CD14-positive monocyte (primary cell): ENCODE results near the gene SFXN4. TPM values are rescaled to one million over a fixed set of nuclear protein-coding genes. Genes with fewer than 3 reads are reported as not detected.
A peak's percentile ranks its signal among the peaks of the same experiment; 100 is the strongest.

ENCODE experiments used
- DNase-seq, 3 donors: peaks; one replicate each; pipeline ENCODE4 v3.0.0-alpha.2; 2011 to 2022
- H2AFZ ChIP-seq: 2 replicates; pipeline ENCODE4 v1.6.0; 2012; ENCODE audit warnings: mild to moderate bottlenecking, low read depth, low read length, inconsistent platforms; ENCODE audit not compliant: insufficient read depth, poor library complexity, severe bottlenecking
- H3K27ac ChIP-seq, 2 donors: 1 replicate in 1 of 2; 2 replicates in 1 of 2; pipeline ENCODE4 v1.5.1; 2012 to 2013; ENCODE audit warnings: low read length in 2 of 2, control low read depth in 1 of 2, inconsistent platforms in 1 of 2, low read depth in 1 of 2, mild to moderate bottlenecking in 1 of 2
- H3K27me3 ChIP-seq, 2 donors: one replicate each; pipeline versions ENCODE4 v1.6.0 to v1.6.1; 2011 to 2013; ENCODE audit warnings: low read length in 2 of 2; ENCODE audit not compliant: control insufficient read depth in 2 of 2, insufficient read depth in 2 of 2
- H3K36me3 ChIP-seq, 2 donors: replicated peaks in 1 of 2; 1 replicate in 1 of 2; 2 replicates in 1 of 2; pipeline versions ENCODE4 v1.5.1 to v1.6.1; 2012 to 2013; ENCODE audit warnings: low read length in 2 of 2, control low read depth in 1 of 2, inconsistent platforms in 1 of 2, mild to moderate bottlenecking in 1 of 2; ENCODE audit not compliant: insufficient read depth in 2 of 2, control insufficient read depth in 1 of 2
- H3K4me1 ChIP-seq, 2 donors: 1 replicate in 1 of 2; 2 replicates in 1 of 2; pipeline versions ENCODE4 v1.5.1 to v1.6.1; 2012 to 2013; ENCODE audit warnings: low read length in 2 of 2, control low read depth in 1 of 2, inconsistent platforms in 1 of 2, mild to moderate bottlenecking in 1 of 2, moderate library complexity in 1 of 2; ENCODE audit not compliant: insufficient read depth in 2 of 2, control insufficient read depth in 1 of 2
- H3K4me2 ChIP-seq: replicated peaks from 2 replicates; pipeline ENCODE3; 2012; ENCODE audit warnings: low read length, moderate library complexity, mild to moderate bottlenecking; ENCODE audit not compliant: poor library complexity, severe bottlenecking; ENCODE audit errors: extremely low read depth
- H3K4me3 ChIP-seq, 3 experiments: fragments of 200-600 bp in 1 of 3; sonication (generic) in 1 of 3; replicated peaks in 1 of 3; 1 replicate in 2 of 3; 2 replicates in 1 of 3; pipeline ENCODE4 v1.5.1; 2011 to 2013; ENCODE audit warnings: low read length in 3 of 3, mild to moderate bottlenecking in 3 of 3, control low read depth in 2 of 3, low read depth in 2 of 3, inconsistent platforms in 1 of 3, moderate library complexity in 1 of 3
- H3K79me2 ChIP-seq: 2 replicates; pipeline ENCODE4 v1.6.0; 2012; ENCODE audit warnings: mild to moderate bottlenecking, control low read depth, inconsistent platforms, low read length, moderate library complexity; ENCODE audit not compliant: insufficient read depth
- H3K9ac ChIP-seq: 2 replicates; pipeline ENCODE4 v1.6.0; 2017; ENCODE audit warnings: low read length, mild to moderate bottlenecking; ENCODE audit not compliant: insufficient read depth, poor library complexity, severe bottlenecking
- H3K9me3 ChIP-seq, 2 donors: replicated peaks in 1 of 2; 1 replicate in 1 of 2; 2 replicates in 1 of 2; pipeline versions ENCODE4 v1.5.1 to v1.6.1; 2012 to 2013; ENCODE audit warnings: low read length in 2 of 2, control low read depth in 1 of 2; ENCODE audit not compliant: control insufficient read depth in 1 of 2, insufficient read depth in 1 of 2
- H4K20me1 ChIP-seq: 2 replicates; pipeline ENCODE4 v1.6.0; 2012; ENCODE audit warnings: mild to moderate bottlenecking, low read length, control low read depth, moderate library complexity; ENCODE audit not compliant: insufficient read depth
- H3K27ac Mint-ChIP-seq, 7 donors: one replicate each; pipeline ENCODE4 v1.8.0; 2020; ENCODE audit warnings: mild to moderate bottlenecking in 7 of 7, mixed read lengths in 7 of 7, moderate library complexity in 6 of 7, inconsistent platforms in 2 of 7
- H3K27me3 Mint-ChIP-seq, 3 donors: one replicate each; pipeline ENCODE4 v1.8.0; 2021 to 2022; ENCODE audit warnings: low read depth in 3 of 3, mild to moderate bottlenecking in 3 of 3, mixed read lengths in 3 of 3, moderate library complexity in 3 of 3, inconsistent platforms in 1 of 3
- H3K36me3 Mint-ChIP-seq, 2 donors: one replicate each; pipeline ENCODE4 v1.8.0; 2020; ENCODE audit warnings: mixed read lengths in 2 of 2, inconsistent platforms in 1 of 2, mild to moderate bottlenecking in 1 of 2
- H3K4me1 Mint-ChIP-seq: one replicate; pipeline ENCODE4 v1.8.0; 2020; ENCODE audit warnings: mild to moderate bottlenecking, mixed read lengths
- H3K4me3 Mint-ChIP-seq, 2 donors: one replicate each; pipeline ENCODE4 v1.8.0; 2020; ENCODE audit warnings: mild to moderate bottlenecking in 2 of 2, mixed read lengths in 2 of 2, moderate library complexity in 1 of 2
- H3K9me3 Mint-ChIP-seq, 7 donors: one replicate each; pipeline ENCODE4 v1.8.0; 2020 to 2022; ENCODE audit warnings: mixed read lengths in 7 of 7, mild to moderate bottlenecking in 6 of 7, moderate library complexity in 6 of 7, inconsistent platforms in 2 of 7
- CTCF ChIP-seq: fragments of 200-600 bp; IDR thresholded peaks from one replicate; pipeline ENCODE4 v1.8.0; 2022; ENCODE audit warnings: antibody characterized with exemption, mild to moderate bottlenecking
- WGBS: methylation state at CpG from one replicate; pipeline ENCODE4 v1.1.5; 2013; ENCODE audit warnings: missing lambda C conversion rate; ENCODE audit not compliant: insufficient coverage; 5-methylcytosine and 5-hydroxymethylcytosine counted together
- intact Hi-C, 2 donors: fragments of 100-400 bp; cut with micrococcal nuclease; formaldehyde crosslinking; loops; one replicate each; pipeline versions ENCODE4 v1.15.0 to v1.15.1; 2023
- polyA plus RNA-seq, 3 donors: library from polyadenylated mRNA; depleted of rRNA in 1 of 3; unstranded in 2 of 3; stranded (reverse) in 1 of 3; fragments of 300-500 nt in 2 of 3; fragments of >200 nt in 1 of 3; fragmentation: Illumina TruSeq in 2 of 3; gene quantifications; 1 replicate in 2 of 3; 2 replicates in 1 of 3; pipeline ENCODE4 v1.2.3, GENCODE V29; 2012 to 2021

The SFXN4 gene
- polyA plus RNA-seq, 3 donors = 8.3 to 20.4 (median 18.3) TPM

DNA sequence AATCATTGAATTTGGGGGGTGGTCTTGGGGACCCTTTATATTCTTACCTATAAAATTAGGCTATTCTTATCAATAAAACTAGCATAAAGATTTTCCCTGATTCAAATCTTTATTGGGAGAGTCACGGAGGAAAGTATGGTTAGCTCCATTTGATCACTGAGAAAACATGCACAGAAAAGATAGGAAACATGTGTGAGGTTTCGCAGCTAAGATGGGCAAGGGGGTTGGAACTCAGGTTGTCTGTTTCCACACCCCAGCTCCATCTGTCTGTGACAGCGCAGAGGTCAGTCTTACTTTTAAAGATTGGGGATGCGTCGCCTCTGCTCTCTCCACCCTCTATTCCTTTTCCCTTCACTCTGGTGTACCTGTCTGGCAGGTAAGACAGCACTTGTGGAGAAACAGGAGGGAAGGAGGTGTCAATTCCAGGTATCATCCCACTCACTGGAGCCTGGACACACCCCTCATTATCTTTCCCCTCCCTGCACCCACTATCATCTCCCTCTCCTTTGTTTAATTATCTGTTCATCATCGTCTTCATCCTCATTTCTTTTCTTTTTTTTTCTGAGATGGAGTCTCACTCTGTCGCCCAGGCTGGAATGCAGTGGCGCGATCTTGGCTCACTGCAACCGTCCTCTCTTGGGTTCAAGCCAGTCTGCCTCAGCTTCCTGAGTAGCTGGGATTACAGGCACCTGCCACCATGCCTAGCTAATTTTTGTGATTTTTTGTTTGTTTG is 64.0 kb downstream of the SFXN4 start:
- H3K4me3 Mint-ChIP-seq = no peak overlapping the region
- peaks cover 0 to 8% of the 10 kb centered on the region in 2 donors for H3K36me3 Mint-ChIP-seq
- H3K27ac Mint-ChIP-seq = no peak overlapping the region
- Histone ChIP-seq H3K79me2 (peaks cover 21% of the 10 kb centered on the region), H4K20me1 (no peaks in the 10 kb centered on the region), H3K36me3 (no peaks in the 10 kb centered on the region), H3K4me3 (no peak overlapping the region), H3K4me1 (peaks cover 32 to 35% of the 10 kb centered on the region in 2 donors), H3K27ac (no peak overlapping the region), H3K9ac (no peak overlapping the region), H3K27me3 (no peaks in the 10 kb centered on the region), H2AFZ (no peak overlapping the region), H3K9me3 (no peaks in the 10 kb centered on the region), H3K4me2 (no peak overlapping the region)
- peaks cover 30% of the 10 kb centered on the region for H3K4me1 Mint-ChIP-seq
- no peak for TF ChIP-seq CTCF
- no peaks in the 10 kb centered on the region for H3K9me3 Mint-ChIP-seq
- DNase-seq = no peak
- intact Hi-C loops = no loop called here
- H3K27me3 Mint-ChIP-seq = peaks cover 0 to 2% (median 1%) of the 10 kb centered on the region in 3 donors
- 90% methylated on average over 6 of the region's 10 CpGs for WGBS

DNA sequence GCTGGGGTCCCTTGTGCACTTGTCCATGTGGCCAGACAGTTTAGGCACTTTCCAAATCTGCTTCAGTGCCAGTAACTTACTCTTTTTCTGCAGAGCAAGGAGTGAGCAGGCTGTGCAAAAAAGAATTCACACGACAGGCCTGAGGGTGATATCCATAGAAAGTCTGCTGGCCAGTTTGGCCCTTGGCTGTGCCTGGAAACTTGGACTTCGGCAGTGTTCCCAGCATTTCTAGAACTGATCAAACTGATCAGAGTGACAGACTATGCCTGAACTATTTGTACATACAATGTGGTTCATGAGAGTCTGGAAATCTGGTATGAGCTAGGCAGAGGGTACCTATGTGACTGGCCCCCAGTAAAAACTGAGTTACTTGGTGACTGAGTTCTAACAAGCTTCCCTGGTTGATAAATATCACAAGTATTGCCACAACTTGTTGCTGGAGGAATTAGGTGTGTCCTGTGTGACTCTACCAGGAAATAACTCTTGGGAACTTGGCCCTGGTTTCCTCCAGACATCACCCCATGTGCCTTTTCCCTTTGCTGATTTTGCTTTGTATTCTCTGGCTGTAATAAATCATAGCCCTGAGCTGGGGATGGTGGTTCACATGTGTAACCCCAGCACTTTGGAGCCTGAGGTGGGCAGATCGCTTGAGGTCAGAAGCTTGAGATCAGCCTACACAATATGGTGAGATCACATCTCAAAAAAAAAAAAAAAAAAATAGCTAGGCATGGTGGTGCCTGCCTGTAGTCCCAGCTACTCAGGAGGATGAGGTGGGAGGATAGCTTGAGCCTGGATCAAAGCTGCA is 64.9 kb downstream of the SFXN4 start:
- TF ChIP-seq CTCF = no peak
- Mint-ChIP-seq H3K4me3 (peak overlapping the region in 1 of 2 donors; percentile 41), H3K27me3 (peaks cover 0 to 2% (median 1%) of the 10 kb centered on the region in 3 donors), H3K9me3 (no peaks in the 10 kb centered on the region), H3K36me3 (peaks cover 0 to 4% of the 10 kb centered on the region in 2 donors), H3K4me1 (peaks cover 21% of the 10 kb centered on the region), H3K27ac (peak overlapping the region in 5 of 7 donors; percentile 32 to 69 (median 38))
- Histone ChIP-seq H3K9me3 (no peaks in the 10 kb centered on the region), H3K4me2 (no peak overlapping the region), H3K36me3 (no peaks in the 10 kb centered on the region), H3K4me3 (no peak overlapping the region), H3K4me1 (peaks cover 23 to 26% of the 10 kb centered on the region in 2 donors), H3K27ac (peak overlapping the region in 1 of 2 donors; percentile 37), H3K9ac (no peak overlapping the region), H3K79me2 (peaks cover 12% of the 10 kb centered on the region), H4K20me1 (no peaks in the 10 kb centered on the region), H2AFZ (peak overlapping the region; percentile 7), H3K27me3 (no peaks in the 10 kb centered on the region)
- intact Hi-C loops = no loop called here
- WGBS = 89% methylated on average over 2 of the region's 3 CpGs
- no peak for DNase-seq
